ENCODE results near the gene OR7A5. TPM values are rescaled to one million over a fixed set of nuclear protein-coding genes. Genes with fewer than 3 reads are reported as not detected.
"Not testable (repeated sequence)": the region's sequence is repeated elsewhere in the genome, so short reads cannot be mapped to it uniquely, and the experiment has no call there.

Gene OR7A5
- total RNA-seq, 1 experiment from 2014 or later = not detected

GRCh38 chr19:14782626-14783409, 52.2 kb downstream of the OR7A5 start:
- Histone ChIP-seq H2AFZ (ENCODE audit: low read length) (no peak overlapping the region), H3K27me3 (ENCODE audit: insufficient read depth, low read length) (no peaks in the 10 kb centered on the region), H3K27ac (ENCODE audit: insufficient read length, low read depth, low read length) (no peak overlapping the region), H3K4me1 (ENCODE audit: insufficient read depth, low read length) (no peaks in the 10 kb centered on the region), H3K9ac (ENCODE audit: extremely low read depth, insufficient read length, low read length) (no peak overlapping the region), H3K4ac (ENCODE audit: low read depth, low read length) (no peak overlapping the region), H3K79me2 (ENCODE audit: insufficient read depth, low read length) (no peaks in the 10 kb centered on the region), H3K9me3 (ENCODE audit: control insufficient read depth, low read depth, low read length) (no peaks in the 10 kb centered on the region), H3K4me2 (ENCODE audit: insufficient read depth, insufficient read length, low read length) (no peak overlapping the region), H4K8ac (replicated peaks; ENCODE audit: insufficient read length, low read depth, low read length) (no peak overlapping the region), H2BK120ac (ENCODE audit: low read depth, low read length, poor library complexity, severe bottlenecking) (no peak overlapping the region), H4K5ac (ENCODE audit: insufficient read length, low read depth, low read length) (no peak overlapping the region), H3K14ac (ENCODE audit: insufficient read depth, low read length) (no peak overlapping the region), H3K23me2 (ENCODE audit: insufficient read length, low read depth, low read length, poor library complexity, severe bottlenecking) (no peaks in the 10 kb centered on the region), H2BK5ac (ENCODE audit: insufficient read length, low read length) (no peak overlapping the region), H2BK15ac (ENCODE audit: low read depth, low read length) (no peak overlapping the region), H4K20me1 (ENCODE audit: control insufficient read depth, insufficient read depth, insufficient read length) (no peaks in the 10 kb centered on the region), H2AK5ac (ENCODE audit: insufficient read length, low read length) (no peak overlapping the region), H3K56ac (ENCODE audit: insufficient read length, low read depth, low read length) (no peak overlapping the region), H3T11ph (ENCODE audit: low read length) (no peak overlapping the region), H2BK12ac (ENCODE audit: insufficient read length, low read depth, low read length) (no peak overlapping the region), H4K91ac (ENCODE audit: insufficient read length, low read depth, low read length) (no peak overlapping the region), H3K79me1 (ENCODE audit: insufficient read depth, low read depth, low read length, poor library complexity, severe bottlenecking) (no peaks in the 10 kb centered on the region), H3K18ac (ENCODE audit: insufficient read length, low read depth, low read length) (no peak overlapping the region), H3K23ac (ENCODE audit: insufficient read length, low read depth, low read length) (no peak overlapping the region), H2BK20ac (ENCODE audit: low read depth, low read length, poor library complexity, severe bottlenecking) (no peak overlapping the region)
- no peak for TF ChIP-seq CTCF (conservative IDR thresholded peaks at IDR 0.05)
- Mint-ChIP-seq H3K4me1 (peaks cover 7 to 8% of the 10 kb centered on the region in 2 experiments), H3K27ac (no peak overlapping the region), H3K9me3 (peaks cover 3 to 69% of the 10 kb centered on the region in 2 experiments; a peak in 4 of 5 replicates), H3K4me3 (no peak overlapping the region), H3K36me3 (ENCODE audit: insufficient read depth in 1 of 3, low read depth in 3 of 3) (no peaks in the 10 kb centered on the region), H3K27me3 (ENCODE audit: low read depth) (peaks cover 2% of the 10 kb centered on the region; the same call in 1 of the 2 replicates)
- peak; percentile 14 for DNase-seq
- no CpG with 5 or more reads among the region's 16 CpGs for WGBS (ENCODE audit: extremely low coverage, insufficient read length, low lambda C conversion rate)

GRCh38 chr19:14781713-14782536, 53.1 kb downstream of the OR7A5 start:
- not testable (repeated sequence) for H3K36me3 Mint-ChIP-seq (ENCODE audit: insufficient read depth in 1 of 3, low read depth in 3 of 3); H3K4me1 ChIP-seq (ENCODE audit: insufficient read depth, low read length); H3K27ac ChIP-seq (ENCODE audit: insufficient read length, low read depth, low read length); H3K4ac ChIP-seq (ENCODE audit: low read depth, low read length); H4K20me1 ChIP-seq (ENCODE audit: control insufficient read depth, insufficient read depth, insufficient read length); H2BK120ac ChIP-seq (ENCODE audit: low read depth, low read length, poor library complexity, severe bottlenecking); H3K4me3 Mint-ChIP-seq; H2AK5ac ChIP-seq (ENCODE audit: insufficient read length, low read length); H3K56ac ChIP-seq (ENCODE audit: insufficient read length, low read depth, low read length); H3K27me3 Mint-ChIP-seq (ENCODE audit: low read depth); H2BK20ac ChIP-seq (ENCODE audit: low read depth, low read length, poor library complexity, severe bottlenecking); H2BK12ac ChIP-seq (ENCODE audit: insufficient read length, low read depth, low read length); H3K9ac ChIP-seq (ENCODE audit: extremely low read depth, insufficient read length, low read length); H4K5ac ChIP-seq (ENCODE audit: insufficient read length, low read depth, low read length); H3K9me3 ChIP-seq (ENCODE audit: control insufficient read depth, low read depth, low read length); H3K23me2 ChIP-seq (ENCODE audit: insufficient read length, low read depth, low read length, poor library complexity, severe bottlenecking); H3K4me2 ChIP-seq (ENCODE audit: insufficient read depth, insufficient read length, low read length); H4K91ac ChIP-seq (ENCODE audit: insufficient read length, low read depth, low read length); H3K27ac Mint-ChIP-seq; H3K79me2 ChIP-seq (ENCODE audit: insufficient read depth, low read length); H4K8ac ChIP-seq (replicated peaks; ENCODE audit: insufficient read length, low read depth, low read length); H3K18ac ChIP-seq (ENCODE audit: insufficient read length, low read depth, low read length); H3K14ac ChIP-seq (ENCODE audit: insufficient read depth, low read length); H2BK5ac ChIP-seq (ENCODE audit: insufficient read length, low read length); H2BK15ac ChIP-seq (ENCODE audit: low read depth, low read length); H3K79me1 ChIP-seq (ENCODE audit: insufficient read depth, low read depth, low read length, poor library complexity, severe bottlenecking); H2AFZ ChIP-seq (ENCODE audit: low read length); H3K27me3 ChIP-seq (ENCODE audit: insufficient read depth, low read length); H3K4me1 Mint-ChIP-seq; H3T11ph ChIP-seq (ENCODE audit: low read length); H3K23ac ChIP-seq (ENCODE audit: insufficient read length, low read depth, low read length)
- DNase-seq = peak; percentile 6
- peaks cover 6 to 67% of the 10 kb centered on the region in 2 experiments for H3K9me3 Mint-ChIP-seq
- WGBS (ENCODE audit: extremely low coverage, insufficient read length, low lambda C conversion rate) = no CpG with 5 or more reads among the region's 17 CpGs

All from H9 (cell line).